NB4 (cell line): Measurements from ENCODE around the gene FUS.
A peak's percentile ranks its signal among the peaks of the same experiment; 100 is the strongest.

Experiments
- DNase-seq: peaks from one replicate; pipeline ENCODE4 v3.0.0; 2010; ENCODE audit warnings: low read depth
- H3K4me3 ChIP-seq: one replicate; pipeline ENCODE4 v1.5.1; 2011; ENCODE audit warnings: mild to moderate bottlenecking, low read depth, low read length, moderate library complexity
- MYC ChIP-seq: IDR thresholded peaks from 2 replicates; pipeline ENCODE4 v1.6.1; 2011; ENCODE audit warnings: low read depth, low read length
- POLR2A ChIP-seq: IDR thresholded peaks from 2 replicates; pipeline ENCODE4 v1.6.1; 2011; ENCODE audit warnings: mild to moderate bottlenecking; ENCODE audit not compliant: insufficient read length; ENCODE audit errors: extremely low read depth
- TF ChIP-seq, protein P1 (sequence below): IDR thresholded peaks from one replicate; pipeline ENCODE4 v1.5.1; 2012; ENCODE audit warnings: low read depth, low read length
- TF ChIP-seq, protein P2 (sequence below): IDR thresholded peaks from 2 replicates; pipeline ENCODE4 v1.6.1; 2011; ENCODE audit warnings: low read depth, low read length

The FUS gene

DNA sequence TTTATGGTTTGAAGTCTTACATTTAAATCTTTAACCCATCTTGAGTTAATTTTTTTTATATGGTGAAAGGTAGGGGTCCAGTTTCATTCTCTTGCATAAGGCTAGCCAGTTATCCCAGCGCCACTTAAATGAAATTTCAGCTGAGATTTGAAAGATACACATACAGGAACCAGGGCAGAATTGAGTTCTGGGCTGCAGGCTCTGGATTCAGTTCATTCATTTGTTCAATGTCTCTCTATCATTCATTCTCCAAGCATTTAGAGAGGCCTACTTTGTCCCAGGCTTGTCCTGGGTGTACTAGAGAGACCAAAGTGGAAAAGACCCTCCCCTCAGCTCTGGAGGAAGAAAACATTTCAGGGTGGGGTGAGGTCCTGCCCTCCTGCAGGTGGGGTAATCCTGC is 33.4 kb downstream of the FUS start:
- H3K4me3 ChIP-seq: no peak overlapping the region
- TF ChIP-seq POLR2A (no peak), MYC (no peak)
- TF ChIP-seq, protein P1, sequence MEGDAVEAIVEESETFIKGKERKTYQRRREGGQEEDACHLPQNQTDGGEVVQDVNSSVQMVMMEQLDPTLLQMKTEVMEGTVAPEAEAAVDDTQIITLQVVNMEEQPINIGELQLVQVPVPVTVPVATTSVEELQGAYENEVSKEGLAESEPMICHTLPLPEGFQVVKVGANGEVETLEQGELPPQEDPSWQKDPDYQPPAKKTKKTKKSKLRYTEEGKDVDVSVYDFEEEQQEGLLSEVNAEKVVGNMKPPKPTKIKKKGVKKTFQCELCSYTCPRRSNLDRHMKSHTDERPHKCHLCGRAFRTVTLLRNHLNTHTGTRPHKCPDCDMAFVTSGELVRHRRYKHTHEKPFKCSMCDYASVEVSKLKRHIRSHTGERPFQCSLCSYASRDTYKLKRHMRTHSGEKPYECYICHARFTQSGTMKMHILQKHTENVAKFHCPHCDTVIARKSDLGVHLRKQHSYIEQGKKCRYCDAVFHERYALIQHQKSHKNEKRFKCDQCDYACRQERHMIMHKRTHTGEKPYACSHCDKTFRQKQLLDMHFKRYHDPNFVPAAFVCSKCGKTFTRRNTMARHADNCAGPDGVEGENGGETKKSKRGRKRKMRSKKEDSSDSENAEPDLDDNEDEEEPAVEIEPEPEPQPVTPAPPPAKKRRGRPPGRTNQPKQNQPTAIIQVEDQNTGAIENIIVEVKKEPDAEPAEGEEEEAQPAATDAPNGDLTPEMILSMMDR: no peak
- TF ChIP-seq, protein P2, sequence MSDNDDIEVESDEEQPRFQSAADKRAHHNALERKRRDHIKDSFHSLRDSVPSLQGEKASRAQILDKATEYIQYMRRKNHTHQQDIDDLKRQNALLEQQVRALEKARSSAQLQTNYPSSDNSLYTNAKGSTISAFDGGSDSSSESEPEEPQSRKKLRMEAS: no peak

DNA sequence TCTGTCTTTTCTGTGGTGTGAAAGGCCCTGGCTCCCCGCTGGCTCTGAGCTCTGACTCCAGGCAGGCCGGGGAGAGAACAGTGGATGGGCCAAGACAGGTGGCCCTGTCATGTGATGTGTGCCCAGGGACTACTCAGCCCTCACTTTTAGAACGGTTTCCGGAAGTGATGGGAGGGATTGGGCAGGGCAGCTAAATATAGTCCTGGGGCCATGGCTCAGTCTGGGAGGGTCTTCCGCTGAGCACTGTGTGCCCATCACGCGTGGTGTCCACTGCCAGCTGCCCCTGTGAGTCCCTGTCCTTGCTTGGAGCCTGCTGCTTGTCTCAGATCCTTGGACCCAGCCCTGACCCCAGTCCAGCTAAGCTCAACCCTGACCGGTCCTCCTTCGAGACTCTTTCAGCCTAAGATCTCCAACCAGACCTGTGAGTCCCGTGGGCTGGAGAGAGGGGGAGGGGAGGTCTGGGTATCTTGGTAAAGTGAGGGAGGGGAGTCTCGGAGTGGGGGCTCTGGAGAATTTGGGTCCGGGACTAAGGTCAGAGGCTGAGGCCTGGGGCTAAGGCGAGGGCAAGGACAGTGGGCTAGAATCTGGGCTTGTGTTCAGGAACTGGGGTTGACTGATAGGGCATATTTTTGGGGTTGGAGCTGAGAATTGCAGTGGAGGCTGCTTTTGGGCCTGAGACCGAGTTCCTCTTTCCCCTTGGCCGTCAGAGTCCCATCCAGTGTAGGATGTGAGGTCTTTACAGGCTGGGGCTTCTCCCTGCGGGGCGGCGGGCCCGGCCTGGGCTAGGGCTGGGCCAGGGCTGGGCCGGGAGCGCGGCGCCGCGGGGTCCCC is 34.2 kb downstream of the FUS start, which contains the start of gene TRIM72:
TRIM72 (plus strand) TSS at position 243 of the 831 bp plus-strand sequence. CDS start 620 bp downstream, outside the sequence.
- no peak for TF ChIP-seq MYC
- TF ChIP-seq, protein P1: no peak
- TF ChIP-seq, protein P2: no peak
- no peak for TF ChIP-seq POLR2A
- DNase-seq: no peak
- H3K4me3 ChIP-seq: no peak within 1 kb of the TSS

More for the DNA sequence above, 33.4 kb downstream of the FUS start:
- DNase-seq: no peak

DNA sequence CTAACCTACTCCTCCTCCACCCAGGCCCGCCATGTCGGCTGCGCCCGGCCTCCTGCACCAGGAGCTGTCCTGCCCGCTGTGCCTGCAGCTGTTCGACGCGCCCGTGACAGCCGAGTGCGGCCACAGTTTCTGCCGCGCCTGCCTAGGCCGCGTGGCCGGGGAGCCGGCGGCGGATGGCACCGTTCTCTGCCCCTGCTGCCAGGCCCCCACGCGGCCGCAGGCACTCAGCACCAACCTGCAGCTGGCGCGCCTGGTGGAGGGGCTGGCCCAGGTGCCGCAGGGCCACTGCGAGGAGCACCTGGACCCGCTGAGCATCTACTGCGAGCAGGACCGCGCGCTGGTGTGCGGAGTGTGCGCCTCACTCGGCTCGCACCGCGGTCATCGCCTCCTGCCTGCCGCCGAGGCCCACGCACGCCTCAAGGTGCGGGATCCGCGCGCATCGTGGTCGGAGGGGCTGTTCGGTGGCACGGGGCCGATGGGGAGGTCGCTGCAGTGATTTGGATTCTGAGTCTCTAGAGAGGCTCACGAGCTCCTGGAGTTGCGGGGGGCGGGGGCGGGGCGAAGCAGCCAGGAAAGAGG is 34.9 kb downstream of the FUS start:
- H3K4me3 ChIP-seq: no peak overlapping the region
- TF ChIP-seq, protein P1: no peak
- no peak for TF ChIP-seq POLR2A
- TF ChIP-seq, protein P2: no peak
- no peak for TF ChIP-seq MYC
- no peak for DNase-seq

DNA sequence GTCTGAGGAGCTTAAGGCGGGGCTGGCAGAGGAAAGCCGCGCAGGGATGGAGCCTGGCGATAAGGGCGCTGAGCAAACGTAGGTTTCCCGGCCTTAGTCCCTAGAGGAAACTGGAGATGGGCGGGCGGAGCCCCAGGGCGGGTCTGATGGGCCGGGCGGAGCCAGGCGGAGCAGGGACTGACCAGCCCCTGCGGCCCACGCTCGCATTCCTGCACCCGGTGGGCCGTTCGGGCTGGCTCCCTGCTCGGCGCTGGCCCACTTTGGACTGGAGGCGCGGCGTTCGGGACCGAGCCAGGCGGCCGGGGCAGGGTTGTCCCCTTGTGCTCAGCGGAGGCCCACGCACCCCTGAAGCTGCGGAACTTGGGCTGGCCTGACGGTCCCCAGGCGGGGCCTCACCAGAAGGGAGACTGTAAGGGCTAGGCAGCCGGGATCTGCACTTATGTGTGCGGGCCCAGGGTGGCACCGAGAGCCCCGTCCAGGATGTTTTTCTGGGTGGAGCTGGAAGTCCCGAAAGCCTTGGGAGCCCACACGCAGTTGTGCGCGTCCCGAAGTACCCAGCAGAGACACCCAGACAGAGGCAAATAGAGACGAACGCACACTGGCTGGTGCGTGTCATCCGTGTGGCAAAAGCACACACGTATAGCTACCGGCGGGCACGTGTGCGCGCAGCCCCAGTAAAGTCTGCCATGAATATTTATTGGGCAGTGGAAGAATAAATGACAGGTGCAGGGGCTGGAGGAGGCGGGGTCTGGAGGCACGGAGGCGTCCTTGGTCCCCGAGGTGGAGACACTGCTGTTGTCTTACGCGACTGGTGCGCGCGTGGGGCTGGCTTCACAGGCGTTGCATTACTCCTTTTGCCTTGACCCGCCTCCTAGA is 35.6 kb downstream of the FUS start:
- TF ChIP-seq MYC (no peak), POLR2A (no peak)
- TF ChIP-seq, protein P1: no peak
- TF ChIP-seq, protein P2: no peak
- DNase-seq: peak; percentile 76
- peak overlapping the region; percentile 43 for H3K4me3 ChIP-seq

DNA sequence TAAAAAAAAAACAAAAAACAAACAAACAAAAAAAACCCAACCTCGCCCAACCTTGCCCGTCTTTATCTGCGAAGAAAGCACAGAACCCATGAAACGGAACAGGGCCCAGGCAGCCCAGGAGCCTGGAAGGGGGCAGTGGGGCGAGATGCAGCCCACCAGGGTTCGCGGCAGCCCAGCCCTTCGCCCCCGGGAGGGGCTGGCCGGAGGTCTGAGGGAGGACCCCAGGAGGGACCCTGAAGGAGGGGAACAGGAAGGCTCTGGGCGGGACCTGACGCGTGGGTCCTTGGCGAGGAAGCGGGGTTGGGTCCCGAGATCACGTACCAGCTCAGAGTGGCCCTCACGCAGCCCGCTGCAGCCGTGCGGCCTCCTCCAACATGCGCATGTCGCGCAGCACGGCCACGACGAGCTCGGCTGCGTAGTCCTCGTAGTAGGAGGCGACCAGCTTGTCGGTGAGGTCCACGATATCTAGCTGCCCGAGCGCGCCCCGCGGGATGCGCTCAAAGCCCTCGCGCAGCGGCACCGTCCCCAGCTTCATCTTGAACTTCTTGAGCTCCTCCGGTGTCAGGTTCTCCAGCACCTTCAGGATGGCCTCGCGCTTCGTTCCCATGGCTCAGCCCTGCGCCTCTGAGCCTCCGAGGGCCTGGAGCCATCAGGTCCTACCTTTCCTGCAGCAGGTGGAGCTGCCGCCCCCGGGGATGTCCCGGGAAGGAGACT is 36.6 kb downstream of the FUS start, which contains the start of gene PYDC1:
PYDC1 (minus strand) TSS at position 714 of the 714 bp plus-strand sequence; CDS start at position 607, 107 bp downstream.
- no peak for TF ChIP-seq MYC
- TF ChIP-seq, protein P1: no peak
- no peak for TF ChIP-seq POLR2A
- TF ChIP-seq, protein P2: no peak
- DNase-seq: no peak
- H3K4me3 ChIP-seq: no peak within 1 kb of the TSS
